WTC11 (cell line): ENCODE results near the gene TGDS. TPM values are rescaled to one million over a fixed set of nuclear protein-coding genes. Genes with fewer than 3 reads are reported as not detected.
A peak's percentile ranks its signal among the peaks of the same experiment; 100 is the strongest.

ENCODE experiments used
- CBFB ChIP-seq: sonication (generic); formaldehyde crosslinking; IDR thresholded peaks from 2 replicates; pipeline ENCODE4 v1.8.1; 2022; ENCODE audit warnings: mild to moderate bottlenecking, low read depth, missing genetic modification reagents
- ELF4 ChIP-seq: sonication (generic); formaldehyde crosslinking; IDR thresholded peaks from 2 replicates; pipeline ENCODE4 v1.8.1; 2022; ENCODE audit warnings: low read depth, mild to moderate bottlenecking, moderate library complexity, missing genetic modification reagents
- GTF2I ChIP-seq: fragments of 250-450 bp; sonication (Bioruptor Pico); conservative IDR thresholded peaks from 2 replicates; pipeline ENCODE4 v1.4.0; 2021; ENCODE audit warnings: mild to moderate bottlenecking
- NFYB ChIP-seq: sonication (generic); formaldehyde crosslinking; conservative IDR thresholded peaks from 2 replicates; pipeline ENCODE4 v1.8.0; 2022; ENCODE audit warnings: low read depth, missing genetic modification reagents
- NR1H2 ChIP-seq: sonication (generic); formaldehyde crosslinking; IDR thresholded peaks from 2 replicates; pipeline ENCODE4 v1.9.0; 2021; ENCODE audit warnings: mild to moderate bottlenecking, moderate library complexity, missing genetic modification reagents
- OVOL2 ChIP-seq: fragments of 250-450 bp; sonication (Bioruptor Pico); IDR thresholded peaks from 2 replicates; pipeline ENCODE4 v1.9.0; 2021; ENCODE audit warnings: mild to moderate bottlenecking, borderline replicate concordance
- PRRX2 ChIP-seq: fragments of 250-450 bp; sonication (Bioruptor Pico); IDR thresholded peaks from 2 replicates; pipeline ENCODE4 v1.8.0; 2021; ENCODE audit warnings: mild to moderate bottlenecking
- RORB ChIP-seq: fragments of 250-450 bp; sonication (Bioruptor Pico); IDR thresholded peaks from 2 replicates; pipeline ENCODE4 v1.9.0; 2021; ENCODE audit warnings: mild to moderate bottlenecking
- SOX15 ChIP-seq: fragments of 250-450 bp; sonication (Bioruptor Pico); IDR thresholded peaks from 2 replicates; pipeline ENCODE4 v1.9.0; 2021; ENCODE audit warnings: mild to moderate bottlenecking
- TEAD1 ChIP-seq: sonication (generic); formaldehyde crosslinking; IDR thresholded peaks from 2 replicates; pipeline ENCODE4 v1.8.0; 2022; ENCODE audit warnings: mild to moderate bottlenecking, missing genetic modification reagents
- TEAD4 ChIP-seq: sonication (generic); formaldehyde crosslinking; IDR thresholded peaks from 2 replicates; pipeline ENCODE4 v1.8.0; 2022; ENCODE audit warnings: mild to moderate bottlenecking, missing genetic modification reagents
- TP53 ChIP-seq: sonication (generic); formaldehyde crosslinking; IDR thresholded peaks from 2 replicates; pipeline ENCODE4 v1.8.1; 2023; ENCODE audit warnings: mild to moderate bottlenecking, missing genetic modification reagents
- ZNF219 ChIP-seq: sonication (generic); formaldehyde crosslinking; IDR thresholded peaks from 2 replicates; pipeline ENCODE4 v1.8.0; 2023; ENCODE audit warnings: missing genetic modification reagents, mild to moderate bottlenecking, borderline replicate concordance
- ZNF263 ChIP-seq: sonication (generic); formaldehyde crosslinking; IDR thresholded peaks from 2 replicates; pipeline ENCODE4 v1.8.1; 2022; ENCODE audit warnings: low read depth, mild to moderate bottlenecking, moderate library complexity, missing genetic modification reagents
- total RNA-seq: library from RNA; stranded (reverse); gene quantifications from 3 replicates; pipeline ENCODE4 v1.2.3, GENCODE V29; 2021
- TF ChIP-seq, protein P1 (sequence below): sonication (generic); formaldehyde crosslinking; IDR thresholded peaks from 2 replicates; pipeline ENCODE4 v1.8.1; 2022; ENCODE audit warnings: mild to moderate bottlenecking, missing genetic modification reagents, moderate library complexity, borderline replicate concordance
- TF ChIP-seq, protein P2 (sequence below): sonication (generic); formaldehyde crosslinking; IDR thresholded peaks from 2 replicates; pipeline ENCODE4 v1.8.0; 2022; ENCODE audit warnings: missing genetic modification reagents
- TF ChIP-seq, protein P3 (sequence below): sonication (generic); formaldehyde crosslinking; IDR thresholded peaks from 2 replicates; pipeline ENCODE4 v1.8.1; 2023; ENCODE audit warnings: mild to moderate bottlenecking, missing genetic modification reagents
- TF ChIP-seq, protein P4 (sequence below): sonication (generic); formaldehyde crosslinking; IDR thresholded peaks from 2 replicates; pipeline ENCODE4 v1.8.1; 2023; ENCODE audit warnings: mild to moderate bottlenecking, moderate library complexity, missing genetic modification reagents
- TF ChIP-seq, protein P5 (sequence below): sonication (generic); formaldehyde crosslinking; IDR thresholded peaks from 2 replicates; pipeline ENCODE4 v1.8.0; 2022; ENCODE audit warnings: mild to moderate bottlenecking, missing genetic modification reagents
- TF ChIP-seq, protein P6 (sequence below): sonication (generic); formaldehyde crosslinking; IDR thresholded peaks from 2 replicates; pipeline ENCODE4 v1.8.0; 2022; ENCODE audit warnings: mild to moderate bottlenecking, missing genetic modification reagents
- TF ChIP-seq, protein P7 (sequence below): fragments of 250-450 bp; sonication (Bioruptor Pico); IDR thresholded peaks from 2 replicates; pipeline ENCODE4 v1.9.0; 2021; ENCODE audit warnings: mild to moderate bottlenecking
- TF ChIP-seq, protein P8 (sequence below): sonication (generic); formaldehyde crosslinking; IDR thresholded peaks from 2 replicates; pipeline ENCODE4 v1.8.1; 2023; ENCODE audit warnings: mild to moderate bottlenecking, missing genetic modification reagents

TGDS gene
- total RNA-seq, 1 experiment from 2014 or later: 12.5 TPM

DNA sequence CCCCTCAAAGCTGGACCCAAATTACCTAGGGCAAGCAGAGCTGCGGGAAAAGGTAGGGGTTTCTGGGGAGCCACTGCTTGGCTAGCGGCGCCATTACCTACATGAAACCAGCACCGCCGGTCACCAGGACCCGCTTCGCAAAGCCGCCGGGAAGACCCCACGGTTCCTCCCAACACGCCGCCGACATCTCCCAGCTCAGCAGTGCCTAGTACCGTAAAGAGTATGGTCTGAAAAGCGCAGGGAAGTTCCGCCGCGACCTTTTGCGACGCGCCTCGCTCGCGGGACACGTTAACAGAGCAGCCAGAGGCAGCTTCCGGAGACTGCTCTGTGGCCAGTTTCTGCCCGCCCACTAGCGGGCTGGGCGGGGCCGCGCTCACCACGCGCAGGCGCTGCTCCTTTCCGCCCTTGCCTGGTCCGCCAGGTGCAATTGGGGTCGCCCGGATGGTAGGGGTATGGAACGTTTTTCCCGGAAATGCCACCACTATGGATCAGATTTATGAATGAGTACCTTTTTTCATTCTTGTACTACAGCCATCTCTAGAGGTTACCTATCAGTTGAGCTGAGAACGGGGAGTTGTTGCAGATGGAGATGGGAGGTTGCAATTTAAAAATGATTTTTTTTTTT is at the start of gene TGDS (continued):
- no peak for TF ChIP-seq TEAD4 (CRISPR knock-in tag)
- TF ChIP-seq TEAD1 (CRISPR knock-in tag): peak; percentile 76
- no peak for TF ChIP-seq PRRX2 (CRISPR knock-in tag)
- TF ChIP-seq, protein P1, sequence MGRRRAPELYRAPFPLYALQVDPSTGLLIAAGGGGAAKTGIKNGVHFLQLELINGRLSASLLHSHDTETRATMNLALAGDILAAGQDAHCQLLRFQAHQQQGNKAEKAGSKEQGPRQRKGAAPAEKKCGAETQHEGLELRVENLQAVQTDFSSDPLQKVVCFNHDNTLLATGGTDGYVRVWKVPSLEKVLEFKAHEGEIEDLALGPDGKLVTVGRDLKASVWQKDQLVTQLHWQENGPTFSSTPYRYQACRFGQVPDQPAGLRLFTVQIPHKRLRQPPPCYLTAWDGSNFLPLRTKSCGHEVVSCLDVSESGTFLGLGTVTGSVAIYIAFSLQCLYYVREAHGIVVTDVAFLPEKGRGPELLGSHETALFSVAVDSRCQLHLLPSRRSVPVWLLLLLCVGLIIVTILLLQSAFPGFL (CRISPR knock-in tag): no peak
- no peak for TF ChIP-seq ZNF219
- TF ChIP-seq, protein P2, sequence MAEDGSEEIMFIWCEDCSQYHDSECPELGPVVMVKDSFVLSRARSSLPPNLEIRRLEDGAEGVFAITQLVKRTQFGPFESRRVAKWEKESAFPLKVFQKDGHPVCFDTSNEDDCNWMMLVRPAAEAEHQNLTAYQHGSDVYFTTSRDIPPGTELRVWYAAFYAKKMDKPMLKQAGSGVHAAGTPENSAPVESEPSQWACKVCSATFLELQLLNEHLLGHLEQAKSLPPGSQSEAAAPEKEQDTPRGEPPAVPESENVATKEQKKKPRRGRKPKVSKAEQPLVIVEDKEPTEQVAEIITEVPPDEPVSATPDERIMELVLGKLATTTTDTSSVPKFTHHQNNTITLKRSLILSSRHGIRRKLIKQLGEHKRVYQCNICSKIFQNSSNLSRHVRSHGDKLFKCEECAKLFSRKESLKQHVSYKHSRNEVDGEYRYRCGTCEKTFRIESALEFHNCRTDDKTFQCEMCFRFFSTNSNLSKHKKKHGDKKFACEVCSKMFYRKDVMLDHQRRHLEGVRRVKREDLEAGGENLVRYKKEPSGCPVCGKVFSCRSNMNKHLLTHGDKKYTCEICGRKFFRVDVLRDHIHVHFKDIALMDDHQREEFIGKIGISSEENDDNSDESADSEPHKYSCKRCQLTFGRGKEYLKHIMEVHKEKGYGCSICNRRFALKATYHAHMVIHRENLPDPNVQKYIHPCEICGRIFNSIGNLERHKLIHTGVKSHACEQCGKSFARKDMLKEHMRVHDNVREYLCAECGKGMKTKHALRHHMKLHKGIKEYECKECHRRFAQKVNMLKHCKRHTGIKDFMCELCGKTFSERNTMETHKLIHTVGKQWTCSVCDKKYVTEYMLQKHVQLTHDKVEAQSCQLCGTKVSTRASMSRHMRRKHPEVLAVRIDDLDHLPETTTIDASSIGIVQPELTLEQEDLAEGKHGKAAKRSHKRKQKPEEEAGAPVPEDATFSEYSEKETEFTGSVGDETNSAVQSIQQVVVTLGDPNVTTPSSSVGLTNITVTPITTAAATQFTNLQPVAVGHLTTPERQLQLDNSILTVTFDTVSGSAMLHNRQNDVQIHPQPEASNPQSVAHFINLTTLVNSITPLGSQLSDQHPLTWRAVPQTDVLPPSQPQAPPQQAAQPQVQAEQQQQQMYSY (CRISPR knock-in tag): no peak
- TF ChIP-seq, protein P3, sequence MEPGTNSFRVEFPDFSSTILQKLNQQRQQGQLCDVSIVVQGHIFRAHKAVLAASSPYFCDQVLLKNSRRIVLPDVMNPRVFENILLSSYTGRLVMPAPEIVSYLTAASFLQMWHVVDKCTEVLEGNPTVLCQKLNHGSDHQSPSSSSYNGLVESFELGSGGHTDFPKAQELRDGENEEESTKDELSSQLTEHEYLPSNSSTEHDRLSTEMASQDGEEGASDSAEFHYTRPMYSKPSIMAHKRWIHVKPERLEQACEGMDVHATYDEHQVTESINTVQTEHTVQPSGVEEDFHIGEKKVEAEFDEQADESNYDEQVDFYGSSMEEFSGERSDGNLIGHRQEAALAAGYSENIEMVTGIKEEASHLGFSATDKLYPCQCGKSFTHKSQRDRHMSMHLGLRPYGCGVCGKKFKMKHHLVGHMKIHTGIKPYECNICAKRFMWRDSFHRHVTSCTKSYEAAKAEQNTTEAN (CRISPR knock-in tag): peak; percentile 80; the same call in 1 of the 2 replicates
- no peak for TF ChIP-seq ZNF263 (CRISPR knock-in tag)
- no peak for TF ChIP-seq SOX15 (CRISPR knock-in tag)
- TF ChIP-seq, protein P4, sequence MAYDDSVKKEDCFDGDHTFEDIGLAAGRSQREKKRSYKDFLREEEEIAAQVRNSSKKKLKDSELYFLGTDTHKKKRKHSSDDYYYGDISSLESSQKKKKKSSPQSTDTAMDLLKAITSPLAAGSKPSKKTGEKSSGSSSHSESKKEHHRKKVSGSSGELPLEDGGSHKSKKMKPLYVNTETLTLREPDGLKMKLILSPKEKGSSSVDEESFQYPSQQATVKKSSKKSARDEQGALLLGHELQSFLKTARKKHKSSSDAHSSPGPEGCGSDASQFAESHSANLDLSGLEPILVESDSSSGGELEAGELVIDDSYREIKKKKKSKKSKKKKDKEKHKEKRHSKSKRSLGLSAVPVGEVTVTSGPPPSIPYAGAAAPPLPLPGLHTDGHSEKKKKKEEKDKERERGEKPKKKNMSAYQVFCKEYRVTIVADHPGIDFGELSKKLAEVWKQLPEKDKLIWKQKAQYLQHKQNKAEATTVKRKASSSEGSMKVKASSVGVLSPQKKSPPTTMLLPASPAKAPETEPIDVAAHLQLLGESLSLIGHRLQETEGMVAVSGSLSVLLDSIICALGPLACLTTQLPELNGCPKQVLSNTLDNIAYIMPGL: no peak
- no peak for TF ChIP-seq NR1H2
- TF ChIP-seq, protein P5, sequence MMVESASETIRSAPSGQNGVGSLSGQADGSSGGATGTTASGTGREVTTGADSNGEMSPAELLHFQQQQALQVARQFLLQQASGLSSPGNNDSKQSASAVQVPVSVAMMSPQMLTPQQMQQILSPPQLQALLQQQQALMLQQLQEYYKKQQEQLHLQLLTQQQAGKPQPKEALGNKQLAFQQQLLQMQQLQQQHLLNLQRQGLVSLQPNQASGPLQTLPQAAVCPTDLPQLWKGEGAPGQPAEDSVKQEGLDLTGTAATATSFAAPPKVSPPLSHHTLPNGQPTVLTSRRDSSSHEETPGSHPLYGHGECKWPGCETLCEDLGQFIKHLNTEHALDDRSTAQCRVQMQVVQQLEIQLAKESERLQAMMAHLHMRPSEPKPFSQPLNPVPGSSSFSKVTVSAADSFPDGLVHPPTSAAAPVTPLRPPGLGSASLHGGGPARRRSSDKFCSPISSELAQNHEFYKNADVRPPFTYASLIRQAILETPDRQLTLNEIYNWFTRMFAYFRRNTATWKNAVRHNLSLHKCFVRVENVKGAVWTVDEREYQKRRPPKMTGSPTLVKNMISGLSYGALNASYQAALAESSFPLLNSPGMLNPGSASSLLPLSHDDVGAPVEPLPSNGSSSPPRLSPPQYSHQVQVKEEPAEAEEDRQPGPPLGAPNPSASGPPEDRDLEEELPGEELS: peak; percentile 49; the same call in 1 of the 2 replicates
- TF ChIP-seq ELF4 (CRISPR knock-in tag): no peak
- TF ChIP-seq, protein P6, sequence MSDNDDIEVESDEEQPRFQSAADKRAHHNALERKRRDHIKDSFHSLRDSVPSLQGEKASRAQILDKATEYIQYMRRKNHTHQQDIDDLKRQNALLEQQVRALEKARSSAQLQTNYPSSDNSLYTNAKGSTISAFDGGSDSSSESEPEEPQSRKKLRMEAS (CRISPR knock-in tag): peak; percentile 78
- TF ChIP-seq TP53 (CRISPR knock-in tag): peak; percentile 62; the same call in 1 of the 2 replicates
- peak; percentile 46; the same call in 1 of the 2 replicates for TF ChIP-seq CBFB (CRISPR knock-in tag)
- TF ChIP-seq, protein P7, sequence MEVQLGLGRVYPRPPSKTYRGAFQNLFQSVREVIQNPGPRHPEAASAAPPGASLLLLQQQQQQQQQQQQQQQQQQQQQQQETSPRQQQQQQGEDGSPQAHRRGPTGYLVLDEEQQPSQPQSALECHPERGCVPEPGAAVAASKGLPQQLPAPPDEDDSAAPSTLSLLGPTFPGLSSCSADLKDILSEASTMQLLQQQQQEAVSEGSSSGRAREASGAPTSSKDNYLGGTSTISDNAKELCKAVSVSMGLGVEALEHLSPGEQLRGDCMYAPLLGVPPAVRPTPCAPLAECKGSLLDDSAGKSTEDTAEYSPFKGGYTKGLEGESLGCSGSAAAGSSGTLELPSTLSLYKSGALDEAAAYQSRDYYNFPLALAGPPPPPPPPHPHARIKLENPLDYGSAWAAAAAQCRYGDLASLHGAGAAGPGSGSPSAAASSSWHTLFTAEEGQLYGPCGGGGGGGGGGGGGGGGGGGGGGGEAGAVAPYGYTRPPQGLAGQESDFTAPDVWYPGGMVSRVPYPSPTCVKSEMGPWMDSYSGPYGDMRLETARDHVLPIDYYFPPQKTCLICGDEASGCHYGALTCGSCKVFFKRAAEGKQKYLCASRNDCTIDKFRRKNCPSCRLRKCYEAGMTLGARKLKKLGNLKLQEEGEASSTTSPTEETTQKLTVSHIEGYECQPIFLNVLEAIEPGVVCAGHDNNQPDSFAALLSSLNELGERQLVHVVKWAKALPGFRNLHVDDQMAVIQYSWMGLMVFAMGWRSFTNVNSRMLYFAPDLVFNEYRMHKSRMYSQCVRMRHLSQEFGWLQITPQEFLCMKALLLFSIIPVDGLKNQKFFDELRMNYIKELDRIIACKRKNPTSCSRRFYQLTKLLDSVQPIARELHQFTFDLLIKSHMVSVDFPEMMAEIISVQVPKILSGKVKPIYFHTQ (CRISPR knock-in tag): no peak
- TF ChIP-seq RORB (CRISPR knock-in tag): no peak
- no peak for TF ChIP-seq GTF2I (CRISPR knock-in tag)
- TF ChIP-seq NFYB: no peak
- no peak for TF ChIP-seq OVOL2 (CRISPR knock-in tag)
- TF ChIP-seq, protein P8, sequence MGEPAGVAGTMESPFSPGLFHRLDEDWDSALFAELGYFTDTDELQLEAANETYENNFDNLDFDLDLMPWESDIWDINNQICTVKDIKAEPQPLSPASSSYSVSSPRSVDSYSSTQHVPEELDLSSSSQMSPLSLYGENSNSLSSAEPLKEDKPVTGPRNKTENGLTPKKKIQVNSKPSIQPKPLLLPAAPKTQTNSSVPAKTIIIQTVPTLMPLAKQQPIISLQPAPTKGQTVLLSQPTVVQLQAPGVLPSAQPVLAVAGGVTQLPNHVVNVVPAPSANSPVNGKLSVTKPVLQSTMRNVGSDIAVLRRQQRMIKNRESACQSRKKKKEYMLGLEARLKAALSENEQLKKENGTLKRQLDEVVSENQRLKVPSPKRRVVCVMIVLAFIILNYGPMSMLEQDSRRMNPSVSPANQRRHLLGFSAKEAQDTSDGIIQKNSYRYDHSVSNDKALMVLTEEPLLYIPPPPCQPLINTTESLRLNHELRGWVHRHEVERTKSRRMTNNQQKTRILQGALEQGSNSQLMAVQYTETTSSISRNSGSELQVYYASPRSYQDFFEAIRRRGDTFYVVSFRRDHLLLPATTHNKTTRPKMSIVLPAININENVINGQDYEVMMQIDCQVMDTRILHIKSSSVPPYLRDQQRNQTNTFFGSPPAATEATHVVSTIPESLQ: no peak
